HG03045 (cell line): Measurements from ENCODE around the gene ANKRD10.
A peak's percentile ranks its signal among the peaks of the same experiment; 100 is the strongest.

ENCODE experiments used
- ATAC-seq: cut with Tn5 transposase; IDR thresholded peaks from one replicate; pipeline ENCODE4 v1.9.1; 2021; ENCODE audit warnings: mild to moderate bottlenecking, moderate library complexity; ENCODE audit not compliant: unreplicated experiment

The ANKRD10 gene

GRCh38 chr13:110915874-110916206, 971 bp upstream of the ANKRD10 start:
- no peak for ATAC-seq

- ATAC-seq = peak; percentile 34
These were observed 375 bp downstream of the ANKRD10 start for GRCh38 chr13:110914331-110915056.

GRCh38 chr13:110914081-110914330, 863 bp downstream of the ANKRD10 start:
- ATAC-seq = no peak

- ATAC-seq = no peak
These were observed 1.4 kb downstream of the ANKRD10 start for GRCh38 chr13:110913322-110914080.

GRCh38 chr13:110912651-110913051, 2.2 kb downstream of the ANKRD10 start:
- no peak for ATAC-seq

- no peak for ATAC-seq
These were observed 3.0 kb downstream of the ANKRD10 start for GRCh38 chr13:110911880-110912279.

- no peak for ATAC-seq
These were observed 4.6 kb downstream of the ANKRD10 start for GRCh38 chr13:110910013-110910890.

- ATAC-seq = no peak
These were observed 6.6 kb downstream of the ANKRD10 start for GRCh38 chr13:110907951-110908898.

GRCh38 chr13:110907301-110907700, 7.6 kb downstream of the ANKRD10 start:
- no peak for ATAC-seq

GRCh38 chr13:110904748-110905147, 10.1 kb downstream of the ANKRD10 start:
- ATAC-seq = no peak

GRCh38 chr13:110902370-110902769, 12.5 kb downstream of the ANKRD10 start:
- ATAC-seq = no peak

- ATAC-seq = no peak
These were observed 17.3 kb downstream of the ANKRD10 start for GRCh38 chr13:110897521-110897920.

- no peak for ATAC-seq
These were observed 17.9 kb downstream of the ANKRD10 start for GRCh38 chr13:110897014-110897413.

GRCh38 chr13:110894086-110894485, 20.8 kb downstream of the ANKRD10 start:
- ATAC-seq = no peak

- ATAC-seq = no peak
These were observed 21.3 kb downstream of the ANKRD10 start for GRCh38 chr13:110893571-110893970.

GRCh38 chr13:110890279-110891165, 24.3 kb downstream of the ANKRD10 start:
- no peak for ATAC-seq

- ATAC-seq = no peak
These were observed 26.5 kb downstream of the ANKRD10 start for GRCh38 chr13:110888390-110888789.

- no peak for ATAC-seq
These were observed 27.1 kb downstream of the ANKRD10 start for GRCh38 chr13:110887597-110888333.
